SK-N-SH (cell line): ENCODE data around the gene DCTD. TPM values are rescaled to one million over a fixed set of nuclear protein-coding genes. Genes with fewer than 3 reads are reported as not detected.

ENCODE experiments used
- CTCF ChIA-PET: fragments of 300-600, 350-600 bp; formaldehyde crosslinking; extraction: SDS; loops from one replicate; lab custom pipeline; 2021; lab: Yijun Ruan, JAX
- POLR2A ChIA-PET: fragments of 350-600 bp; sonication (Branson Sonifier 250); formaldehyde crosslinking; extraction: SDS; loops from one replicate; lab custom pipeline; 2020; ENCODE audit warnings: antibody characterized with exemption, inconsistent platforms; lab: Yijun Ruan, JAX
- DNase-seq: peaks from one replicate; pipeline ENCODE4 v3.0.0; 2012
- H2AFZ ChIP-seq: fragments of 200-600 bp; sonication (generic); 2 replicates; pipeline ENCODE4 v1.8.1; 2016; ENCODE audit warnings: antibody characterized with exemption, mild to moderate bottlenecking, low read depth
- H3F3A ChIP-seq: fragments of 200-600 bp; sonication (generic); replicated peaks from 2 replicates; pipeline ENCODE3; 2016; ENCODE audit warnings: antibody characterized with exemption, mild to moderate bottlenecking; ENCODE audit not compliant: insufficient read depth
- H3K27ac ChIP-seq, 2 experiments: fragments of 200-500 bp in 1 of 2; fragments of 200-600 bp in 1 of 2; sonication (Bioruptor generic) in 1 of 2; sonication (generic), shearing (Covaris generic) in 1 of 2; 2 replicates each; pipeline versions ENCODE4 v1.5.1 to v1.6.1; 2014 to 2016; ENCODE audit warnings: low read depth in 2 of 2, inconsistent platforms in 1 of 2, low read length in 1 of 2, mild to moderate bottlenecking in 1 of 2, mixed read lengths in 1 of 2
- H3K27me3 ChIP-seq: fragments of 200-600 bp; sonication (generic), shearing (Covaris generic); 2 replicates; pipeline ENCODE4 v1.6.1; 2016; ENCODE audit warnings: mixed run types; ENCODE audit not compliant: insufficient read depth
- H3K36me3 ChIP-seq, 2 experiments: fragments of 200-500 bp in 1 of 2; fragments of 200-600 bp in 1 of 2; sonication (Bioruptor generic) in 1 of 2; sonication (generic) in 1 of 2; replicated peaks in 1 of 2; 2 replicates each; pipeline versions ENCODE3 to v1.5.1; 2014 to 2016; ENCODE audit warnings: low read length in 1 of 2, mild to moderate bottlenecking in 1 of 2; ENCODE audit not compliant: insufficient read depth in 2 of 2, control insufficient read depth in 1 of 2
- H3K4me1 ChIP-seq, 2 experiments: fragments of 200-500 bp in 1 of 2; fragments of 200-600 bp in 1 of 2; sonication (Bioruptor generic) in 1 of 2; sonication (generic), shearing (Covaris generic) in 1 of 2; 2 replicates each; pipeline versions ENCODE4 v1.5.1 to v1.6.1; 2014 to 2016; ENCODE audit warnings: low read depth in 1 of 2, low read length in 1 of 2, mixed run types in 1 of 2; ENCODE audit not compliant: insufficient read depth in 2 of 2, control insufficient read depth in 1 of 2
- H3K4me2 ChIP-seq: fragments of 200-600 bp; sonication (generic), shearing (Covaris generic); 2 replicates; pipeline ENCODE4 v1.6.1; 2017; ENCODE audit warnings: mixed run types
- H3K4me3 ChIP-seq, 2 experiments: fragments of 200-500 bp in 1 of 2; fragments of 200-600 bp in 1 of 2; sonication (Bioruptor generic) in 1 of 2; sonication (generic), shearing (Covaris generic) in 1 of 2; 2 replicates each; pipeline versions ENCODE4 v1.5.1 to v1.8.1; 2014 to 2016; ENCODE audit warnings: low read depth in 2 of 2, inconsistent platforms in 1 of 2, low read length in 1 of 2, mild to moderate bottlenecking in 1 of 2, mixed read lengths in 1 of 2, moderate library complexity in 1 of 2
- H3K79me2 ChIP-seq: fragments of 200-600 bp; sonication (generic); 2 replicates; pipeline ENCODE4 v1.8.1; 2017; ENCODE audit warnings: mild to moderate bottlenecking; ENCODE audit not compliant: insufficient read depth
- H3K9ac ChIP-seq: fragments of 200-600 bp; sonication (generic); 2 replicates; pipeline ENCODE4 v1.6.1; 2017; ENCODE audit warnings: mixed run types
- H3K9me2 ChIP-seq: fragments of 200-600 bp; sonication (generic); 2 replicates; pipeline ENCODE4 v1.6.1; 2017; ENCODE audit warnings: mixed run types
- H3K9me3 ChIP-seq: fragments of 200-600 bp; sonication (generic); 2 replicates; pipeline ENCODE4 v1.6.1; 2017; ENCODE audit warnings: mixed run types, mild to moderate bottlenecking, moderate library complexity
- H4K20me1 ChIP-seq: fragments of 200-600 bp; sonication (generic); 2 replicates; pipeline ENCODE4 v1.6.1; 2017; ENCODE audit warnings: mild to moderate bottlenecking, mixed run types; ENCODE audit not compliant: insufficient read depth
- ELF1 ChIP-seq: IDR thresholded peaks from 2 replicates; pipeline ENCODE4 v1.4.0; 2012
- NFIC ChIP-seq: IDR thresholded peaks from 2 replicates; pipeline ENCODE4 v1.4.0; 2012; ENCODE audit warnings: borderline replicate concordance
- RAD21 ChIP-seq: IDR thresholded peaks from 2 replicates; pipeline ENCODE4 v1.6.1; 2012; ENCODE audit warnings: mild to moderate bottlenecking, low read length
- RCOR1 ChIP-seq: fragments of 150-350 bp; IDR thresholded peaks from 2 replicates; pipeline ENCODE4 v1.6.1; 2017; ENCODE audit warnings: antibody characterized with exemption, low read length
- REST ChIP-seq: IDR thresholded peaks from 2 replicates; pipeline ENCODE4 v1.6.1; 2012; ENCODE audit warnings: mild to moderate bottlenecking, low read depth, low read length, moderate library complexity
- RFX5 ChIP-seq: IDR thresholded peaks from 2 replicates; pipeline ENCODE4 v1.6.1; 2012; ENCODE audit warnings: mild to moderate bottlenecking, improper control_type of control experiment, low read length
- RXRA ChIP-seq: IDR thresholded peaks from 2 replicates; pipeline ENCODE4 v1.4.0; 2012; ENCODE audit warnings: low read depth, mild to moderate bottlenecking, borderline replicate concordance
- SMC3 ChIP-seq: IDR thresholded peaks from 2 replicates; pipeline ENCODE4 v1.6.1; 2012; ENCODE audit warnings: low read depth, low read length, improper control_type of control experiment
- TAF1 ChIP-seq: IDR thresholded peaks from 2 replicates; pipeline ENCODE4 v1.6.1; 2012; ENCODE audit warnings: low read depth, mild to moderate bottlenecking, low read length, moderate library complexity, borderline replicate concordance
- TEAD4 ChIP-seq: IDR thresholded peaks from 2 replicates; pipeline ENCODE4 v1.4.0; 2012; ENCODE audit warnings: mild to moderate bottlenecking, borderline replicate concordance; ENCODE audit not compliant: insufficient read depth
- YY1 ChIP-seq: IDR thresholded peaks from 2 replicates; pipeline ENCODE4 v1.4.0; 2012; ENCODE audit warnings: low read depth, mild to moderate bottlenecking
- ZBTB33 ChIP-seq: IDR thresholded peaks from 2 replicates; pipeline ENCODE4 v1.4.0; 2012; ENCODE audit warnings: low read depth, borderline replicate concordance
- WGBS: methylation state at CpG from one replicate; pipeline ENCODE4 v1.1.6; 2017; ENCODE audit warnings: low lambda C conversion rate; 5-methylcytosine and 5-hydroxymethylcytosine counted together
- polyA plus RNA-seq, 3 experiments: library from polyadenylated mRNA; depleted of rRNA; stranded (reverse); fragments of >200 nt; gene quantifications; 2 replicates each; pipeline ENCODE4 v1.2.3, GENCODE V29; 2012

The DCTD gene
- polyA plus RNA-seq, 1 of the 3 experiments (the other 2 are of a cell fraction) = 123 TPM

- CTCF ChIA-PET = interaction anchor here (1.2 kb wide), 1 partner anchor 13 kb away, joined by 4 read pairs; no protein-coding TSS in a partner anchor
- WGBS = 75% methylated on average over 11 of the region's 11 CpGs
- POLR2A ChIA-PET = no interaction called here
- no peaks in the 10 kb centered on the region for H3K79me2 ChIP-seq
- no peak overlapping the region for H3K27ac ChIP-seq
- H3K9me3 ChIP-seq = no peaks in the 10 kb centered on the region
- no peak overlapping the region for H2AFZ ChIP-seq
- no peaks in the 10 kb centered on the region for H3K9me2 ChIP-seq
- DNase-seq = no peak
- no peaks in the 10 kb centered on the region; a peak in 1 of 4 replicates for H3K4me1 ChIP-seq
- H3K4me3 ChIP-seq = no peak overlapping the region
- TF ChIP-seq TEAD4 = no peak
- no peak for TF ChIP-seq RXRA
- no peak for TF ChIP-seq ELF1
- TF ChIP-seq YY1 = no peak
- TF ChIP-seq TAF1 = no peak
- TF ChIP-seq RAD21 = no peak
- TF ChIP-seq SMC3 = no peak
- no peak for TF ChIP-seq RCOR1
- no peak overlapping the region for H3K4me2 ChIP-seq
- no peaks in the 10 kb centered on the region for H3K27me3 ChIP-seq
- no peaks in the 10 kb centered on the region for H3K36me3 ChIP-seq
- H3K9ac ChIP-seq = no peak overlapping the region
- no peaks in the 10 kb centered on the region for H4K20me1 ChIP-seq
- H3F3A ChIP-seq = no peaks in the 10 kb centered on the region
Measured at GRCh38 chr4:182842104-182842600, 75.0 kb downstream of the DCTD start.

- TF ChIP-seq REST (no peak), RFX5 (no peak), ZBTB33 (no peak), NFIC (no peak)
- Histone ChIP-seq H3K4me2 (no peak overlapping the region), H4K20me1 (no peaks in the 10 kb centered on the region), H3K27ac (no peak overlapping the region), H3K9ac (no peak overlapping the region), H3F3A (no peaks in the 10 kb centered on the region), H3K9me2 (no peaks in the 10 kb centered on the region), H3K9me3 (no peaks in the 10 kb centered on the region), H3K79me2 (no peaks in the 10 kb centered on the region), H3K4me1 (no peaks in the 10 kb centered on the region; a peak in 1 of 4 replicates), H3K27me3 (no peaks in the 10 kb centered on the region), H2AFZ (no peak overlapping the region), H3K36me3 (no peaks in the 10 kb centered on the region), H3K4me3 (no peak overlapping the region)
- WGBS = 74% methylated on average over 10 of the region's 10 CpGs
- DNase-seq = no peak
- CTCF ChIA-PET = no interaction called here
- POLR2A ChIA-PET = no interaction called here
Measured at GRCh38 chr4:182840108-182840507, 77.1 kb downstream of the DCTD start.

Other genes starting within 250 kb of the DCTD start
- 18.4 and 19.0 TPM in 2 replicates for gene WWC2, start 181.9 kb upstream of the DCTD start, polyA plus RNA-seq (2012; rRNA removed)